Astrocyte (in vitro differentiated cells and primary cell): ENCODE data around the gene ZNF454. TPM values are rescaled to one million over a fixed set of nuclear protein-coding genes. Genes with fewer than 3 reads are reported as not detected.

Experiments
- DNase-seq: peaks from one replicate; pipeline ENCODE4 v3.0.0-alpha.2; 2010; ENCODE audit warnings: low read depth
- FAIRE-seq: peaks from 2 replicates; lab custom pipeline; 2011; peaks lifted over from hg19 to GRCh38; lab: Jason Lieb, UNC
- H2AFZ ChIP-seq: 2 replicates; pipeline ENCODE4 v1.6.0; 2012; ENCODE audit warnings: low read depth, low read length, inconsistent platforms
- H3K27ac ChIP-seq: 2 replicates; pipeline ENCODE4 v1.5.1; 2011; ENCODE audit warnings: low read depth, low read length, inconsistent platforms
- H3K27me3 ChIP-seq: 2 replicates; pipeline ENCODE4 v1.6.0; 2011; ENCODE audit warnings: low read length, inconsistent platforms; ENCODE audit not compliant: insufficient read depth
- H3K36me3 ChIP-seq: 2 replicates; pipeline ENCODE4 v1.5.1; 2011; ENCODE audit warnings: low read length, inconsistent platforms; ENCODE audit not compliant: insufficient read depth
- H3K4me1 ChIP-seq: 2 replicates; pipeline ENCODE4 v1.5.1; 2011; ENCODE audit warnings: low read length, inconsistent platforms; ENCODE audit not compliant: insufficient read depth
- H3K4me2 ChIP-seq: 2 replicates; pipeline ENCODE4 v1.6.0; 2012; ENCODE audit warnings: low read length, inconsistent platforms
- H3K4me3 ChIP-seq: 2 replicates; pipeline ENCODE4 v1.5.1; 2011; ENCODE audit warnings: low read depth, mild to moderate bottlenecking, low read length, inconsistent platforms; ENCODE audit not compliant: insufficient read depth
- H3K79me2 ChIP-seq: 2 replicates; pipeline ENCODE4 v1.6.0; 2012; ENCODE audit warnings: mild to moderate bottlenecking, low read length, inconsistent platforms; ENCODE audit not compliant: insufficient read depth
- H3K9ac ChIP-seq: 2 replicates; pipeline ENCODE4 v1.6.0; 2012; ENCODE audit warnings: mild to moderate bottlenecking, low read length, inconsistent platforms
- H3K9me3 ChIP-seq: 2 replicates; pipeline ENCODE4 v1.5.1; 2012; ENCODE audit warnings: low read depth, mild to moderate bottlenecking, low read length, inconsistent platforms; ENCODE audit not compliant: insufficient read depth
- H4K20me1 ChIP-seq: 2 replicates; pipeline ENCODE4 v1.6.0; 2012; ENCODE audit warnings: low read length, inconsistent platforms; ENCODE audit not compliant: insufficient read depth
- H3K27ac Mint-ChIP-seq: one replicate; pipeline ENCODE4 v1.8.0; 2021; ENCODE audit warnings: mild to moderate bottlenecking, mixed read lengths; ENCODE audit not compliant: unreplicated experiment
- H3K27me3 Mint-ChIP-seq: one replicate; pipeline ENCODE4 v1.8.0; 2021; ENCODE audit warnings: low read depth, mixed read lengths; ENCODE audit not compliant: unreplicated experiment
- H3K36me3 Mint-ChIP-seq: one replicate; pipeline ENCODE4 v1.8.0; 2021; ENCODE audit warnings: low read depth, mixed read lengths; ENCODE audit not compliant: unreplicated experiment
- H3K4me1 Mint-ChIP-seq: one replicate; pipeline ENCODE4 v1.8.0; 2021; ENCODE audit warnings: low read depth, mixed read lengths; ENCODE audit not compliant: unreplicated experiment
- H3K4me3 Mint-ChIP-seq: one replicate; pipeline ENCODE4 v1.8.0; 2021; ENCODE audit warnings: mild to moderate bottlenecking, moderate library complexity, mixed read lengths; ENCODE audit not compliant: unreplicated experiment
- H3K9me3 Mint-ChIP-seq: one replicate; pipeline ENCODE4 v1.8.0; 2021; ENCODE audit warnings: mild to moderate bottlenecking, mixed read lengths; ENCODE audit not compliant: unreplicated experiment
- CTCF ChIP-seq: IDR thresholded peaks from 2 replicates; pipeline ENCODE4 v1.5.1; 2011; ENCODE audit warnings: low read depth, mild to moderate bottlenecking, inconsistent platforms, low read length, moderate library complexity; ENCODE audit not compliant: insufficient read depth
- EZH2 ChIP-seq: IDR thresholded peaks from 2 replicates; pipeline ENCODE4 v1.6.1; 2012; ENCODE audit warnings: mild to moderate bottlenecking, low read length, inconsistent platforms; ENCODE audit not compliant: insufficient read depth
- total RNA-seq: library from RNA; stranded (reverse); gene quantifications from 2 replicates; pipeline ENCODE4 v1.2.1, GENCODE V29; 2021

ZNF454 gene
- total RNA-seq, 1 donor from 2014 or later, result not detected

GRCh38 chr5:178986326-178986960 lies 45.4 kb downstream of the ZNF454 start:
- no peaks in the 10 kb centered on the region for H3K4me1 ChIP-seq
- H2AFZ ChIP-seq, result no peak overlapping the region
- no peaks in the 10 kb centered on the region for H3K27me3 ChIP-seq
- FAIRE-seq (no peak), DNase-seq (no peak)
- no peak overlapping the region for H3K27ac ChIP-seq
- no peaks in the 10 kb centered on the region for H3K79me2 ChIP-seq
- H3K9ac ChIP-seq, result no peak overlapping the region
- peaks cover 35% of the 10 kb centered on the region for H3K9me3 Mint-ChIP-seq
- H3K4me3 ChIP-seq, result no peak overlapping the region
- no peak overlapping the region for H3K4me3 Mint-ChIP-seq
- no peaks in the 10 kb centered on the region for H3K36me3 ChIP-seq
- H4K20me1 ChIP-seq, result no peaks in the 10 kb centered on the region
- peaks cover 2% of the 10 kb centered on the region for H3K27me3 Mint-ChIP-seq
- peaks cover 59% of the 10 kb centered on the region for H3K9me3 ChIP-seq
- TF ChIP-seq CTCF (no peak), EZH2 (no peak)
- H3K36me3 Mint-ChIP-seq, result no peaks in the 10 kb centered on the region
- H3K27ac Mint-ChIP-seq, result no peak overlapping the region
- no peak overlapping the region for H3K4me2 ChIP-seq
- no peaks in the 10 kb centered on the region for H3K4me1 Mint-ChIP-seq

- no peak overlapping the region for H3K27ac ChIP-seq
- H3K9me3 ChIP-seq, result peaks cover 51% of the 10 kb centered on the region
- no peaks in the 10 kb centered on the region for H3K36me3 ChIP-seq
- no peaks in the 10 kb centered on the region for H3K79me2 ChIP-seq
- H3K9me3 Mint-ChIP-seq, result peaks cover 42% of the 10 kb centered on the region
- DNase-seq, result no peak
- no peaks in the 10 kb centered on the region for H3K4me1 ChIP-seq
- H3K27me3 ChIP-seq, result no peaks in the 10 kb centered on the region
- H3K27ac Mint-ChIP-seq, result no peak overlapping the region
- no peak overlapping the region for H3K4me2 ChIP-seq
- H2AFZ ChIP-seq, result no peak overlapping the region
- no peak overlapping the region for H3K9ac ChIP-seq
- TF ChIP-seq EZH2, result no peak
- TF ChIP-seq CTCF, result no peak
- no peaks in the 10 kb centered on the region for H3K4me1 Mint-ChIP-seq
- no peak overlapping the region for H3K4me3 Mint-ChIP-seq
- no peaks in the 10 kb centered on the region for H4K20me1 ChIP-seq
- peaks cover 20% of the 10 kb centered on the region for H3K27me3 Mint-ChIP-seq
- H3K4me3 ChIP-seq, result no peak overlapping the region
- H3K36me3 Mint-ChIP-seq, result peaks cover 2% of the 10 kb centered on the region
- no peak for FAIRE-seq
Measured at GRCh38 chr5:178988436-178989220, 47.6 kb downstream of the ZNF454 start.

GRCh38 chr5:178989311-178989710 lies 48.3 kb downstream of the ZNF454 start:
- Mint-ChIP-seq H3K36me3 (peaks cover 2% of the 10 kb centered on the region), H3K9me3 (peaks cover 36% of the 10 kb centered on the region), H3K4me1 (no peaks in the 10 kb centered on the region), H3K4me3 (no peak overlapping the region), H3K27ac (no peak overlapping the region), H3K27me3 (peaks cover 25% of the 10 kb centered on the region)
- H3K27ac ChIP-seq, result no peak overlapping the region
- H3K4me1 ChIP-seq, result no peaks in the 10 kb centered on the region
- H3K9me3 ChIP-seq, result peaks cover 46% of the 10 kb centered on the region
- FAIRE-seq (no peak), DNase-seq (no peak)
- no peak overlapping the region for H2AFZ ChIP-seq
- no peak overlapping the region for H3K9ac ChIP-seq
- H3K79me2 ChIP-seq, result no peaks in the 10 kb centered on the region
- no peak for TF ChIP-seq CTCF
- TF ChIP-seq EZH2, result no peak
- H3K4me2 ChIP-seq, result no peak overlapping the region
- no peak overlapping the region for H3K4me3 ChIP-seq
- H4K20me1 ChIP-seq, result no peaks in the 10 kb centered on the region
- H3K27me3 ChIP-seq, result no peaks in the 10 kb centered on the region
- H3K36me3 ChIP-seq, result no peaks in the 10 kb centered on the region
